CD4-positive, alpha-beta memory T cell (primary cell): Measurements from ENCODE around the gene ZBTB17. TPM values are rescaled to one million over a fixed set of nuclear protein-coding genes. Genes with fewer than 3 reads are reported as not detected.

Source experiments
- CTCF ChIA-PET: fragments of 350-600 bp; sonication (Branson Sonifier 250); formaldehyde crosslinking; loops from one replicate; lab custom pipeline; 2021; ENCODE audit warnings: inconsistent platforms; ENCODE audit not compliant: partially characterized antibody; lab: Charles Lee
- POLR2A ChIA-PET: fragments of 350-600 bp; sonication (Branson Sonifier 250); formaldehyde crosslinking; loops from one replicate; lab custom pipeline; 2021; ENCODE audit not compliant: partially characterized antibody; lab: Charles Lee
- DNase-seq, 5 donors: peaks; one replicate each; pipeline versions ENCODE4 v3.0.0 to v3.0.0-alpha.2; 2020 to 2022; ENCODE audit warnings: mixed read lengths in 1 of 5
- H3K27ac ChIP-seq: one replicate; pipeline ENCODE4 v1.7.0; 2013; ENCODE audit warnings: low read depth, low read length
- H3K27me3 ChIP-seq: 2 replicates; pipeline ENCODE4 v1.7.0; 2013; ENCODE audit warnings: mild to moderate bottlenecking, low read length, moderate library complexity; ENCODE audit not compliant: insufficient read depth
- H3K36me3 ChIP-seq: 2 replicates; pipeline ENCODE4 v1.7.0; 2013; ENCODE audit warnings: mild to moderate bottlenecking, low read length, moderate library complexity; ENCODE audit not compliant: insufficient read depth
- H3K4me1 ChIP-seq: 2 replicates; pipeline ENCODE4 v1.7.0; 2013; ENCODE audit warnings: mild to moderate bottlenecking, low read length, moderate library complexity; ENCODE audit not compliant: insufficient read depth
- H3K4me3 ChIP-seq, 2 donors: one replicate each; pipeline ENCODE4 v1.7.0; 2013; ENCODE audit warnings: low read length in 2 of 2, mild to moderate bottlenecking in 1 of 2
- H3K9me3 ChIP-seq, 2 donors: one replicate each; pipeline ENCODE4 v1.7.0; 2013; ENCODE audit warnings: low read length in 2 of 2, control low read depth in 1 of 2; ENCODE audit not compliant: control insufficient read depth in 1 of 2
- H3K27ac Mint-ChIP-seq, 7 donors: one replicate each; pipeline ENCODE4 v1.8.0; 2020 to 2021; ENCODE audit warnings: mixed read lengths in 7 of 7, mild to moderate bottlenecking in 6 of 7, inconsistent platforms in 3 of 7, moderate library complexity in 3 of 7
- H3K27me3 Mint-ChIP-seq, 2 donors: one replicate each; pipeline ENCODE4 v1.8.0; 2020 to 2021; ENCODE audit warnings: mixed read lengths in 2 of 2
- H3K36me3 Mint-ChIP-seq, 2 donors: one replicate each; pipeline ENCODE4 v1.8.0; 2020 to 2021; ENCODE audit warnings: mixed read lengths in 2 of 2, inconsistent platforms in 1 of 2, mild to moderate bottlenecking in 1 of 2
- H3K4me1 Mint-ChIP-seq, 4 donors: one replicate each; pipeline ENCODE4 v1.8.0; 2020 to 2021; ENCODE audit warnings: mixed read lengths in 4 of 4, mild to moderate bottlenecking in 1 of 4
- H3K4me3 Mint-ChIP-seq, 8 donors: one replicate each; pipeline ENCODE4 v1.8.0; 2020 to 2021; ENCODE audit warnings: mixed read lengths in 8 of 8, mild to moderate bottlenecking in 7 of 8, moderate library complexity in 6 of 8, inconsistent platforms in 3 of 8
- H3K9me3 Mint-ChIP-seq, 8 donors: one replicate each; pipeline ENCODE4 v1.8.0; 2020 to 2021; ENCODE audit warnings: mixed read lengths in 8 of 8, mild to moderate bottlenecking in 5 of 8, inconsistent platforms in 3 of 8, moderate library complexity in 1 of 8
- intact Hi-C: fragments of 100-400 bp; cut with micrococcal nuclease; formaldehyde crosslinking; loops from one replicate; pipeline ENCODE4 v1.15.1; 2023
- polyA plus RNA-seq, 2 donors: library from polyadenylated mRNA; unstranded; fragments of 300-500 nt; fragmentation: Illumina TruSeq; gene quantifications; one replicate each; pipeline ENCODE4 v1.2.3, GENCODE V29; 2021
- total RNA-seq, 2 experiments: library from RNA; stranded (reverse); gene quantifications; one replicate each; pipeline ENCODE4 v1.2.3, GENCODE V29; 2021

Gene ZBTB17
- total and polyA plus RNA-seq, 4 experiments from 2014 or later, result 5.2 to 61.0 (median 38.4) TPM

- POLR2A ChIA-PET, result no interaction called here
- Histone ChIP-seq H3K9me3 (no peaks in the 10 kb centered on the region), H3K27me3 (no peaks in the 10 kb centered on the region), H3K4me3 (no peak overlapping the region), H3K36me3 (peaks cover 6% of the 10 kb centered on the region), H3K27ac (no peak overlapping the region), H3K4me1 (peaks cover 53% of the 10 kb centered on the region)
- H3K4me3 Mint-ChIP-seq, result no peak overlapping the region
- H3K4me1 Mint-ChIP-seq, result peaks cover 43 to 84% (median 62%) of the 10 kb centered on the region in 4 donors
- H3K9me3 Mint-ChIP-seq, result no peaks in the 10 kb centered on the region
- CTCF ChIA-PET, result interaction anchor here (1.1 kb wide), 1 partner anchor 146 kb away, joined by 3 read pairs; no protein-coding TSS in a partner anchor
- H3K27ac Mint-ChIP-seq, result peak overlapping the region in 2 of 7 donors; percentile 12 to 43
- peaks cover 8 to 17% of the 10 kb centered on the region in 2 donors for H3K36me3 Mint-ChIP-seq
- no peaks in the 10 kb centered on the region for H3K27me3 Mint-ChIP-seq
- intact Hi-C loops, result no loop called here
- DNase-seq, result no peak
Measured at GRCh38 chr1:15960808-15961207, 15.1 kb downstream of the ZBTB17 start.

GRCh38 chr1:15959827-15960446 is 16.0 kb downstream of the ZBTB17 start:
- Mint-ChIP-seq H3K4me3 (peak overlapping the region in 2 of 8 donors; percentile 37 to 39), H3K4me1 (peaks cover 38 to 84% (median 59%) of the 10 kb centered on the region in 4 donors), H3K36me3 (peaks cover 8 to 12% of the 10 kb centered on the region in 2 donors), H3K27ac (peak overlapping the region in 6 of 7 donors; percentile 43 to 82 (median 65)), H3K9me3 (no peaks in the 10 kb centered on the region), H3K27me3 (no peaks in the 10 kb centered on the region)
- no peak for DNase-seq
- ChIA-PET POLR2A (no interaction called here), CTCF (interaction anchor here (0.7 to 1.2 kb wide), 2 partner anchors 9 to 15 kb away, joined by 3 read pairs; no protein-coding TSS in a partner anchor)
- Histone ChIP-seq H3K27ac (no peak overlapping the region), H3K36me3 (peaks cover 6% of the 10 kb centered on the region), H3K9me3 (no peaks in the 10 kb centered on the region), H3K4me3 (no peak overlapping the region), H3K27me3 (no peaks in the 10 kb centered on the region), H3K4me1 (peaks cover 47% of the 10 kb centered on the region)
- intact Hi-C loops, result no loop called here

GRCh38 chr1:15959424-15959823 is 16.5 kb downstream of the ZBTB17 start:
- peaks cover 8 to 12% of the 10 kb centered on the region in 2 donors for H3K36me3 Mint-ChIP-seq

GRCh38 chr1:15958793-15959192 is 17.1 kb downstream of the ZBTB17 start:
- Mint-ChIP-seq H3K4me3 (no peak overlapping the region), H3K4me1 (peaks cover 37 to 82% (median 59%) of the 10 kb centered on the region in 4 donors), H3K27ac (peak overlapping the region in 5 of 7 donors; percentile 8 to 46 (median 37)), H3K27me3 (no peaks in the 10 kb centered on the region), H3K36me3 (peaks cover 8 to 12% of the 10 kb centered on the region in 2 donors), H3K9me3 (no peaks in the 10 kb centered on the region)
- ChIA-PET POLR2A (no interaction called here), CTCF (interaction anchor here (0.7 to 1.2 kb wide), 2 partner anchors 8 to 16 kb away, joined by 3 read pairs; no protein-coding TSS in a partner anchor)
- Histone ChIP-seq H3K27me3 (no peaks in the 10 kb centered on the region), H3K9me3 (no peaks in the 10 kb centered on the region), H3K4me1 (peaks cover 45% of the 10 kb centered on the region), H3K27ac (no peak overlapping the region), H3K36me3 (peaks cover 6% of the 10 kb centered on the region), H3K4me3 (no peak overlapping the region)
- no peak for DNase-seq
- intact Hi-C loops, result no loop called here

More at GRCh38 chr1:15959424-15959823, 16.5 kb downstream of the ZBTB17 start:
- no peaks in the 10 kb centered on the region for H3K27me3 Mint-ChIP-seq
- H3K4me3 Mint-ChIP-seq, result no peak overlapping the region
- no peaks in the 10 kb centered on the region for H3K9me3 ChIP-seq
- POLR2A ChIA-PET, result no interaction called here
- H3K4me1 Mint-ChIP-seq, result peaks cover 36 to 82% (median 57%) of the 10 kb centered on the region in 4 donors
- peaks cover 45% of the 10 kb centered on the region for H3K4me1 ChIP-seq
- no peaks in the 10 kb centered on the region for H3K9me3 Mint-ChIP-seq
- peak overlapping the region in 3 of 7 donors; percentile 10 to 50 (median 43) for H3K27ac Mint-ChIP-seq
- CTCF ChIA-PET, result interaction anchor here (0.7 to 1.2 kb wide), 2 partner anchors 8 to 15 kb away, joined by 3 read pairs; no protein-coding TSS in a partner anchor
- intact Hi-C loops, result no loop called here
- H3K27ac ChIP-seq, result no peak overlapping the region
- no peak for DNase-seq
- peaks cover 6% of the 10 kb centered on the region for H3K36me3 ChIP-seq
- no peak overlapping the region for H3K4me3 ChIP-seq
- no peaks in the 10 kb centered on the region for H3K27me3 ChIP-seq

- peaks cover 44% of the 10 kb centered on the region for H3K4me1 ChIP-seq
- peaks cover 6% of the 10 kb centered on the region for H3K36me3 ChIP-seq
- no peak for DNase-seq
- Mint-ChIP-seq H3K36me3 (peaks cover 8 to 12% of the 10 kb centered on the region in 2 donors), H3K4me1 (peaks cover 36 to 82% (median 59%) of the 10 kb centered on the region in 4 donors), H3K27me3 (no peaks in the 10 kb centered on the region), H3K9me3 (no peaks in the 10 kb centered on the region), H3K27ac (peak overlapping the region in 1 of 7 donors; percentile 8), H3K4me3 (no peak overlapping the region)
- H3K27me3 ChIP-seq, result no peaks in the 10 kb centered on the region
- H3K9me3 ChIP-seq, result no peaks in the 10 kb centered on the region
- H3K27ac ChIP-seq, result no peak overlapping the region
- POLR2A ChIA-PET, result no interaction called here
- CTCF ChIA-PET, result interaction anchor here (1.2 kb wide), 1 partner anchor 128 kb away, joined by 4 read pairs; no protein-coding TSS in a partner anchor
- intact Hi-C loops, result no loop called here
- H3K4me3 ChIP-seq, result no peak overlapping the region
Measured at GRCh38 chr1:15958111-15958510, 17.8 kb downstream of the ZBTB17 start.

- intact Hi-C loops, result no loop called here
- peaks cover 6% of the 10 kb centered on the region for H3K36me3 ChIP-seq
- H3K9me3 ChIP-seq, result no peaks in the 10 kb centered on the region
- H3K4me3 ChIP-seq, result no peak overlapping the region
- Mint-ChIP-seq H3K27me3 (no peaks in the 10 kb centered on the region), H3K36me3 (peaks cover 8 to 12% of the 10 kb centered on the region in 2 donors), H3K4me3 (peak overlapping the region in 1 of 8 donors; percentile 47), H3K27ac (peak overlapping the region in 4 of 7 donors; percentile 19 to 65 (median 58)), H3K9me3 (no peaks in the 10 kb centered on the region), H3K4me1 (peaks cover 39 to 83% (median 61%) of the 10 kb centered on the region in 4 donors)
- DNase-seq, result no peak
- no peak overlapping the region for H3K27ac ChIP-seq
- H3K27me3 ChIP-seq, result no peaks in the 10 kb centered on the region
- ChIA-PET CTCF (interaction anchor here (0.9 to 1.2 kb wide), 2 partner anchors 38 to 127 kb away, joined by 3 to 4 read pairs; no protein-coding TSS in a partner anchor), POLR2A (interaction anchor here (1.5 kb wide), 1 partner anchor 9 kb away, joined by 4 read pairs; no protein-coding TSS in a partner anchor)
- H3K4me1 ChIP-seq, result peaks cover 49% of the 10 kb centered on the region
Measured at GRCh38 chr1:15957221-15958095, 18.4 kb downstream of the ZBTB17 start.
